ENCODE data around the gene HSD17B13. TPM values are rescaled to one million over a fixed set of nuclear protein-coding genes. Genes with fewer than 3 reads are reported as not detected.

HSD17B13 gene
- total and polyA plus RNA-seq, 2 of the 13 experiments (the other 11 are each of a cell fraction or from before 2014, with no cell fraction given): 0.04 to 0.15 TPM

- TF ChIP-seq CEBPZ (IDR thresholded peaks at IDR 0.05; ENCODE audit: low read length) (no peak), POGK (CRISPR knock-in tag; conservative IDR thresholded peaks at IDR 0.05) (no peak)
Observed at GRCh38 chr4:87326460-87326859, 3.8 kb upstream of the HSD17B13 start (continued).

GRCh38 chr4:87321888-87322287 is 794 bp downstream of the HSD17B13 start:
- Histone ChIP-seq H3K4me2 (ENCODE audit: low read depth, low read length) (no peak overlapping the region), H3K4me1 (ENCODE audit: insufficient read depth, low read length) (no peaks in the 10 kb centered on the region), H3K27ac (ENCODE audit: extremely low read length, insufficient read depth, low read length) (no peak overlapping the region), H3K79me2 (ENCODE audit: insufficient read depth, low read length) (no peaks in the 10 kb centered on the region), H3K4me3 (replicated peaks in 1 of 3; ENCODE audit: insufficient read depth in 1 of 3, low read depth in 2 of 3, low read length in 3 of 3) (no peak overlapping the region), H3K9me3 (ENCODE audit: low read length) (no peaks in the 10 kb centered on the region), H2AFZ (ENCODE audit: low read length) (no peak overlapping the region), H4K20me1 (ENCODE audit: insufficient read depth, low read length) (no peaks in the 10 kb centered on the region), H3K36me3 (replicated peaks in 1 of 2; ENCODE audit: control insufficient read depth in 1 of 2, insufficient read depth in 2 of 2, low read length in 2 of 2) (no peaks in the 10 kb centered on the region), H3K9ac (ENCODE audit: insufficient read depth, low read depth, low read length) (no peak overlapping the region), H3K27me3 (ENCODE audit: control insufficient read depth in 1 of 2, insufficient read depth in 2 of 2, low read length in 2 of 2) (no peaks in the 10 kb centered on the region; a peak in 1 of 5 replicates)
- TF ChIP-seq SIN3B (IDR thresholded peaks at IDR 0.05; ENCODE audit: low read length) (no peak), MZF1 (CRISPR knock-in tag; IDR thresholded peaks at IDR 0.05; ENCODE audit: borderline replicate concordance) (no peak), FOXC1 (CRISPR knock-in tag; IDR thresholded peaks at IDR 0.05; ENCODE audit: borderline replicate concordance) (no peak), MLLT10 (CRISPR knock-in tag; IDR thresholded peaks at IDR 0.05) (no peak), ZMAT3 (CRISPR knock-in tag; conservative IDR thresholded peaks at IDR 0.05) (no peak), ZNF280D (CRISPR knock-in tag; IDR thresholded peaks at IDR 0.05) (no peak), HOXA9 (CRISPR knock-in tag; IDR thresholded peaks at IDR 0.05; ENCODE audit: borderline replicate concordance) (no peak), CBX2 (IDR thresholded peaks at IDR 0.05; ENCODE audit: low read depth, low read length) (no peak), CBX2 (CRISPR knock-in tag; IDR thresholded peaks at IDR 0.05; ENCODE audit: low read depth) (no peak), MBD4 (IDR thresholded peaks at IDR 0.05; ENCODE audit: borderline replicate concordance, low read length) (no peak), ARNT (IDR thresholded peaks at IDR 0.05) (no peak), ZBTB21 (CRISPR knock-in tag; IDR thresholded peaks at IDR 0.05) (no peak), ZNF572 (CRISPR knock-in tag; IDR thresholded peaks at IDR 0.05) (no peak)
- in situ Hi-C loops (cut with HindIII; ENCODE audit: extremely low pct_ligation_motif_present, low pct_unique_long_range_greater_than_20kb) (no loop called here), intact Hi-C loops (cut with micrococcal nuclease; ENCODE audit: unreplicated experiment) (no loop called here)
- ATAC-seq: no peak
- BruUV-seq (replicated peaks): no TSS peak
- no peak for FAIRE-seq
- DNase-seq (ENCODE audit: low spot score): no peak
- 50% methylated on average over 5 of the region's 5 CpGs for WGBS (ENCODE audit: low lambda C conversion rate)
- CTCF ChIA-PET (ENCODE audit: low intra/inter-chr PET ratio, low total read pairs): no interaction called here
- POLR2A ChIA-PET: no interaction called here
